DND-41 (cell line): ENCODE results near the gene PEX14.

Source experiments
- ATAC-seq: fragments of 200-7000 bp; cut with Tn5 transposase; 3 replicates; pipeline ENCODE4 v1.9.1; 2021; ENCODE audit warnings: low read depth; ENCODE audit not compliant: insufficient read depth
- DNase-seq: peaks from one replicate; pipeline ENCODE4 v3.0.0-alpha.2; 2020
- H2AFZ ChIP-seq: 2 replicates; pipeline ENCODE4 v1.6.0; 2012; ENCODE audit warnings: low read depth, low read length
- H3K27ac ChIP-seq: 2 replicates; pipeline ENCODE4 v1.5.1; 2012; ENCODE audit warnings: low read length, inconsistent platforms
- H3K27me3 ChIP-seq: fragments of 200-600 bp; sonication (generic); 2 replicates; pipeline ENCODE4 v1.6.0; 2012; ENCODE audit warnings: low read length, mild to moderate bottlenecking, inconsistent platforms; ENCODE audit not compliant: insufficient read depth, poor library complexity
- H3K36me3 ChIP-seq: 2 replicates; pipeline ENCODE4 v1.5.1; 2012; ENCODE audit warnings: low read length, inconsistent platforms; ENCODE audit not compliant: insufficient read depth
- H3K4me1 ChIP-seq: 2 replicates; pipeline ENCODE4 v1.5.1; 2012; ENCODE audit warnings: mild to moderate bottlenecking, low read length; ENCODE audit not compliant: insufficient read depth
- H3K4me2 ChIP-seq: 2 replicates; pipeline ENCODE4 v1.6.0; 2012; ENCODE audit warnings: mild to moderate bottlenecking, moderate library complexity, low read length, inconsistent platforms; ENCODE audit not compliant: insufficient read depth
- H3K4me3 ChIP-seq, 2 experiments: fragments of 200-600 bp in 1 of 2; shearing (Covaris generic) in 1 of 2; 2 replicates each; pipeline ENCODE4 v1.5.1; 2012 to 2016; ENCODE audit warnings: inconsistent platforms in 2 of 2, low read length in 2 of 2, mild to moderate bottlenecking in 2 of 2, low read depth in 1 of 2, moderate library complexity in 1 of 2
- H3K79me2 ChIP-seq: 2 replicates; pipeline ENCODE4 v1.6.0; 2012; ENCODE audit warnings: low read length, inconsistent platforms; ENCODE audit not compliant: insufficient read depth
- H3K9ac ChIP-seq: 2 replicates; pipeline ENCODE4 v1.6.0; 2012; ENCODE audit warnings: low read depth, mild to moderate bottlenecking, inconsistent platforms, low read length, moderate library complexity
- H3K9me3 ChIP-seq: 2 replicates; pipeline ENCODE4 v1.5.1; 2012; ENCODE audit warnings: low read length, moderate library complexity, mild to moderate bottlenecking, inconsistent platforms; ENCODE audit not compliant: insufficient read depth, severe bottlenecking
- H4K20me1 ChIP-seq: 2 replicates; pipeline ENCODE4 v1.6.0; 2012; ENCODE audit warnings: low read length; ENCODE audit not compliant: insufficient read depth
- EZH2 ChIP-seq: IDR thresholded peaks from 3 replicates; pipeline ENCODE4 v1.6.1; 2012; ENCODE audit warnings: borderline replicate concordance, low read depth, mild to moderate bottlenecking, moderate library complexity, low read length, inconsistent platforms; ENCODE audit not compliant: severe bottlenecking
- TF ChIP-seq, protein P1 (sequence below): IDR thresholded peaks from 2 replicates; pipeline ENCODE4 v1.5.1; 2012; ENCODE audit warnings: borderline replicate concordance, low read length, moderate library complexity, mild to moderate bottlenecking; ENCODE audit not compliant: poor library complexity, severe bottlenecking; ENCODE audit errors: extremely low read depth

Gene PEX14

DNA sequence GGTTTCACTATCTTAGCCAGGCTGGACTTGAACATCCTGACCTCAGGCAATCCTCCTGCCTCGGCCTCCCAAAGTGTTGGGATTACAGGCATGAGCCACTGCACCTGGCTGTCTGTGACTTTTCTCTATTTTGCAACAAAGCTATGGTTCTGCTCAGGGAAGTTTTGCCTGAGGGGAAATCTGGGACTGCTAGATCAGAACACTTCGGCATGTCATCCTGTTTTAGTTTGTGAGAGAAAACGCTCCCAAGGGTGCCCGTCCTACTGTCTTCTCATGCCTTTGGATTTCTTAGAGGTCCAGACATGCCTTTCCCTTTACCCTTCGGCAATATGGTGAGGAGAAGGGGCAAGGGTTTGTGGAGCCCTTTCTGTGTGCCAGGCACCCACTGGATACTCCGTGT lies 30.5 kb upstream of the PEX14 start:
- H3K27me3 ChIP-seq = no peaks in the 10 kb centered on the region
- H3K36me3 ChIP-seq = peaks cover 17% of the 10 kb centered on the region
- ATAC-seq (no peak), DNase-seq (no peak)
- TF ChIP-seq EZH2 = no peak
- TF ChIP-seq, protein P1, sequence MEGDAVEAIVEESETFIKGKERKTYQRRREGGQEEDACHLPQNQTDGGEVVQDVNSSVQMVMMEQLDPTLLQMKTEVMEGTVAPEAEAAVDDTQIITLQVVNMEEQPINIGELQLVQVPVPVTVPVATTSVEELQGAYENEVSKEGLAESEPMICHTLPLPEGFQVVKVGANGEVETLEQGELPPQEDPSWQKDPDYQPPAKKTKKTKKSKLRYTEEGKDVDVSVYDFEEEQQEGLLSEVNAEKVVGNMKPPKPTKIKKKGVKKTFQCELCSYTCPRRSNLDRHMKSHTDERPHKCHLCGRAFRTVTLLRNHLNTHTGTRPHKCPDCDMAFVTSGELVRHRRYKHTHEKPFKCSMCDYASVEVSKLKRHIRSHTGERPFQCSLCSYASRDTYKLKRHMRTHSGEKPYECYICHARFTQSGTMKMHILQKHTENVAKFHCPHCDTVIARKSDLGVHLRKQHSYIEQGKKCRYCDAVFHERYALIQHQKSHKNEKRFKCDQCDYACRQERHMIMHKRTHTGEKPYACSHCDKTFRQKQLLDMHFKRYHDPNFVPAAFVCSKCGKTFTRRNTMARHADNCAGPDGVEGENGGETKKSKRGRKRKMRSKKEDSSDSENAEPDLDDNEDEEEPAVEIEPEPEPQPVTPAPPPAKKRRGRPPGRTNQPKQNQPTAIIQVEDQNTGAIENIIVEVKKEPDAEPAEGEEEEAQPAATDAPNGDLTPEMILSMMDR = no peak
- no peaks in the 10 kb centered on the region for H3K4me1 ChIP-seq
- H3K4me2 ChIP-seq = no peak overlapping the region
- no peaks in the 10 kb centered on the region for H4K20me1 ChIP-seq
- no peak overlapping the region for H2AFZ ChIP-seq
- no peak overlapping the region for H3K4me3 ChIP-seq
- no peak overlapping the region for H3K27ac ChIP-seq
- H3K9ac ChIP-seq = no peak overlapping the region
- no peaks in the 10 kb centered on the region for H3K9me3 ChIP-seq
- H3K79me2 ChIP-seq = no peaks in the 10 kb centered on the region

DNA sequence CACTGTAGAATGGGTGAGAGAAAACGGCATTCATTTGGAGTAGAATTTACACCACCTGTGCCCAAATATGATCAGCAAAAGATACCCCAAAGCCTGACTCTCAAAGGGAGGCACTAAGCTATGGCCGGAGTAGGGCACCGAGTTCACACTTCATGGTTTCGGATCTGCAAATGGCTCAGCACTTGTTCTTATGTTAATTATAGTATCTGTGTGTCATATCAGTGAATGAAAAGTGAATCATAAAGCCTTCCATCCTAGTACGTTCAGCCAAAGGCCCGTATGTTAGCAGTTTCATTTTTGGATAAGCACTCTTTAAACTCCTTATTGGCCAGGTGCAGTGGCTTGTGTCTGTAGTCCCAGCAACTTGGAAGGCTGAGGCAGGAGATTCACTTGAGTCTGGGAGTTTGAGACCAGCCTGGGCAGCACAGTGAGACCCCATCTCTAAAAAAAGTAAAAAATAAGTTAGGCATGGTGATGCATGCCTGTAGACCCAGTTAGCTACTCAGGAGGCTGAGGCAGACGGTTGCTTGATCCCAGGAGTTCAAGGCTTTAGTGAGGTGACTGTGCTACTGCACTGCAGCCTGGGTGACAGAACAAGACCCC lies 29.9 kb upstream of the PEX14 start:
- no peak for TF ChIP-seq EZH2
- TF ChIP-seq, protein P1 = no peak
- Histone ChIP-seq H3K4me1 (no peaks in the 10 kb centered on the region), H2AFZ (no peak overlapping the region), H3K9me3 (no peaks in the 10 kb centered on the region), H3K27me3 (no peaks in the 10 kb centered on the region), H3K4me3 (no peak overlapping the region), H4K20me1 (no peaks in the 10 kb centered on the region), H3K4me2 (no peak overlapping the region), H3K79me2 (no peaks in the 10 kb centered on the region), H3K36me3 (peaks cover 17% of the 10 kb centered on the region), H3K9ac (no peak overlapping the region), H3K27ac (no peak overlapping the region)
- no peak for DNase-seq
- no peak for ATAC-seq

DNA sequence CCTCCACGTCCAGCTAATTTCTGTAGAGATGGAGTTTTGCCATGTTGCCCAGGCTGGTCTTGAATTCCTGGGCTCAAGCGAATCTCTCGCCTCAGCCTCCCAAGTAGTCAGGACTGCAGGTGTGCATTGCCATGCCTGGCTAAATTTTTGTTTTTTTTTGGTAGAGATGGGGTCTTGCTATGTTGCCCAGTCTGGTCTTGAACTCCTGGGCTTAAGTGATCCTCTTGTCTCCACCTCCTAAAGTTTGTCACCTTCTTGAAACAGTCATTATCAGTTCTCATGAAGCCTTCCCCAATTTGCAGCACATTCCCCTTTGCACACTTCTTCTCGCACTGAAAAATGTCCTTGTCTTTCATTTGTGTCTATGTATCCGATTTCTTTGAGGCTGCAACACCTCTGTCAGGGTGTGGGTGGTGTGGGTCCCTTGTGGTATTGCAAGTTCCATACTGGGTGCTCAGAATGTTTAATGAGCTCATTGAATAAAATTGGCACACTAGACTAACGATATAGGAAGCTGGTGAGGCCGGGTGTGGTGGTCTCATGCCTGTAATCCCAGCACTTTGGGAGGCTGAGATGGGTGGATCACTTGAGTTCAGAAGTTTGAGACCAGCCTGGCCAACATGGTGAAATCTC lies 27.8 kb upstream of the PEX14 start:
- Histone ChIP-seq H3K9ac (no peak overlapping the region), H3K9me3 (no peaks in the 10 kb centered on the region), H3K79me2 (no peaks in the 10 kb centered on the region), H2AFZ (no peak overlapping the region), H3K27ac (no peak overlapping the region), H4K20me1 (no peaks in the 10 kb centered on the region), H3K4me1 (no peaks in the 10 kb centered on the region), H3K4me2 (no peak overlapping the region), H3K27me3 (no peaks in the 10 kb centered on the region), H3K36me3 (peaks cover 7% of the 10 kb centered on the region), H3K4me3 (no peak overlapping the region)
- DNase-seq (no peak), ATAC-seq (no peak)
- TF ChIP-seq, protein P1 = no peak
- TF ChIP-seq EZH2 = no peak
